ENCODE data around the gene TRMT61A. TPM values are rescaled to one million over a fixed set of nuclear protein-coding genes. Genes with fewer than 3 reads are reported as not detected.
A peak's percentile ranks its signal among the peaks of the same experiment; 100 is the strongest.

The TRMT61A gene
- total RNA-seq, 2 donors from 2014 or later: 10.0 to 17.8 TPM

- Histone ChIP-seq H3K4me1 (peaks cover 15% of the 10 kb centered on the region), H3K27ac (no peak overlapping the region), H3K9ac (ENCODE audit: low read depth in 2 of 2, low read length in 2 of 2) (no peak overlapping the region), H3K9me3 (no peaks in the 10 kb centered on the region), H3K27me3 (no peaks in the 10 kb centered on the region), H3K36me3 (no peaks in the 10 kb centered on the region), H3K4me3 (no peak overlapping the region)
- no peak for DNase-seq
- intact Hi-C loops (cut with DNase I): loop anchor here (2.0 kb wide), 1 partner anchor 30 kb away; no protein-coding TSS in a partner anchor
- no peak for TF ChIP-seq CTCF (IDR thresholded peaks at IDR 0.05)
Observed at GRCh38 chr14:103516426-103517173, 12.4 kb upstream of the TRMT61A start.

- no peak for DNase-seq
- H3K36me3 ChIP-seq: no peaks in the 10 kb centered on the region
- no peaks in the 10 kb centered on the region for H3K27me3 ChIP-seq
- H3K27ac ChIP-seq: no peak overlapping the region
- H3K9me3 ChIP-seq: no peaks in the 10 kb centered on the region
- no peak for TF ChIP-seq CTCF (IDR thresholded peaks at IDR 0.05)
- peaks cover 15% of the 10 kb centered on the region for H3K4me1 ChIP-seq
- no peak overlapping the region for H3K9ac ChIP-seq (ENCODE audit: low read depth in 2 of 2, low read length in 2 of 2)
- intact Hi-C loops (cut with DNase I): loop anchor here (2.0 kb wide), 1 partner anchor 30 kb away; no protein-coding TSS in a partner anchor
- no peak overlapping the region for H3K4me3 ChIP-seq
Observed at GRCh38 chr14:103517174-103517566, 11.8 kb upstream of the TRMT61A start.

- Histone ChIP-seq H3K36me3 (no peaks in the 10 kb centered on the region), H3K9ac (ENCODE audit: low read depth in 2 of 2, low read length in 2 of 2) (no peak overlapping the region), H3K9me3 (no peaks in the 10 kb centered on the region), H3K4me1 (peaks cover 9% of the 10 kb centered on the region), H3K4me3 (no peak overlapping the region), H3K27me3 (no peaks in the 10 kb centered on the region), H3K27ac (no peak overlapping the region)
- no peak for TF ChIP-seq CTCF (IDR thresholded peaks at IDR 0.05)
- DNase-seq: no peak
- intact Hi-C loops (cut with DNase I): loop anchor here (2.0 kb wide), 1 partner anchor 29 kb away; no protein-coding TSS in a partner anchor
Observed at GRCh38 chr14:103517721-103518421, 11.1 kb upstream of the TRMT61A start.

GRCh38 chr14:103518422-103519042 is 10.5 kb upstream of the TRMT61A start:
- Histone ChIP-seq H3K4me3 (peak overlapping the region; percentile 57), H3K27ac (no peak overlapping the region), H3K4me1 (peaks cover 12% of the 10 kb centered on the region)

More at GRCh38 chr14:103518422-103519042, 10.5 kb upstream of the TRMT61A start:
- intact Hi-C loops (cut with DNase I): no loop called here
- DNase-seq: peak; percentile 78
- Histone ChIP-seq H3K9ac (ENCODE audit: low read depth in 2 of 2, low read length in 2 of 2) (peak overlapping the region in 1 of 2 donors; percentile 43), H3K36me3 (no peaks in the 10 kb centered on the region), H3K27me3 (no peaks in the 10 kb centered on the region), H3K9me3 (no peaks in the 10 kb centered on the region)
- peak; percentile 90 for TF ChIP-seq CTCF (IDR thresholded peaks at IDR 0.05)

All from colonic mucosa (tissue), 4 donors.